Fibroblast of mammary gland (primary cell): ENCODE results near the gene CDK2.
A peak's percentile ranks its signal among the peaks of the same experiment; 100 is the strongest.
"Not testable (repeated sequence)": the region's sequence is repeated elsewhere in the genome, so short reads cannot be mapped to it uniquely, and the experiment has no call there.

Experiments used
- DNase-seq: peaks from one replicate; pipeline ENCODE4 v3.0.0-alpha.2; 2010; ENCODE audit warnings: low read depth
- H3K4me3 ChIP-seq: 2 replicates; pipeline ENCODE4 v1.5.1; 2011; ENCODE audit warnings: low read depth, mild to moderate bottlenecking, low read length, moderate library complexity; ENCODE audit not compliant: control insufficient read depth
- CTCF ChIP-seq: conservative IDR thresholded peaks from 2 replicates; pipeline ENCODE4 v1.5.1; 2011; ENCODE audit warnings: low read depth, low read length, inconsistent platforms; ENCODE audit not compliant: control insufficient read depth, insufficient read depth

Gene CDK2

GRCh38 chr12:56001487-56002100 lies 35.0 kb downstream of the CDK2 start:
- no peak for TF ChIP-seq CTCF
- no peak for DNase-seq
- no peak overlapping the region for H3K4me3 ChIP-seq

GRCh38 chr12:56003376-56003775 lies 36.7 kb downstream of the CDK2 start:
- H3K4me3 ChIP-seq, DNase-seq: not testable (repeated sequence)

GRCh38 chr12:56004211-56004610 lies 37.6 kb downstream of the CDK2 start:
- no peak for TF ChIP-seq CTCF
- H3K4me3 ChIP-seq, result no peak overlapping the region
- DNase-seq, result no peak

- peak overlapping the region; percentile 72 for H3K4me3 ChIP-seq
- DNase-seq, result peak; percentile 14
- no peak for TF ChIP-seq CTCF
Observed at GRCh38 chr12:56007564-56008559, 41.2 kb downstream of the CDK2 start.

GRCh38 chr12:56010111-56010570 lies 43.5 kb downstream of the CDK2 start:
- H3K4me3 ChIP-seq, result no peak overlapping the region
- TF ChIP-seq CTCF, result no peak
- no peak for DNase-seq

GRCh38 chr12:56011509-56012090 lies 45.0 kb downstream of the CDK2 start:
- TF ChIP-seq CTCF, result no peak
- DNase-seq, result peak; percentile 20
- no peak overlapping the region for H3K4me3 ChIP-seq

- no peak overlapping the region for H3K4me3 ChIP-seq
- no peak for TF ChIP-seq CTCF
- DNase-seq, result no peak
Observed at GRCh38 chr12:56013482-56013881, 46.9 kb downstream of the CDK2 start.
